OCI-LY7 (cell line): Measurements from ENCODE around the gene LPIN3. TPM values are rescaled to one million over a fixed set of nuclear protein-coding genes. Genes with fewer than 3 reads are reported as not detected.

Source experiments
- BruUV-seq: library from RNA; stranded (reverse); fragments of 400-500 nt; replicated peaks from 2 replicates; lab custom pipeline; 2021; lab: Mats Ljungman, UMichigan
- CTCF ChIA-PET: fragments of 300-600 bp; sonication (Branson Sonifier 250); formaldehyde crosslinking; loops from one replicate; lab custom pipeline; 2022; ENCODE audit warnings: antibody characterized with exemption; ENCODE audit not compliant: unreplicated experiment; lab: Charles Lee
- POLR2A ChIA-PET: fragments of 300-600 bp; sonication (Branson Sonifier 250); formaldehyde crosslinking; loops from one replicate; lab custom pipeline; 2022; ENCODE audit warnings: antibody characterized with exemption; lab: Charles Lee
- DNase-seq: peaks from one replicate; pipeline ENCODE4 v3.0.0-alpha.2; 2015; ENCODE audit warnings: low spot score
- H2AFZ ChIP-seq: fragments of 200-600 bp; sonication (generic), shearing (Covaris generic); 2 replicates; pipeline ENCODE4 v1.6.1; 2014; ENCODE audit warnings: mild to moderate bottlenecking, antibody characterized with exemption, low read length, moderate library complexity
- H3K27ac ChIP-seq: fragments of 200-600 bp; sonication (generic); 2 replicates; pipeline ENCODE4 v1.5.1; 2014; ENCODE audit warnings: mixed run types, low read depth, mild to moderate bottlenecking, moderate library complexity, low read length, inconsistent platforms; ENCODE audit not compliant: poor library complexity, severe bottlenecking
- H3K36me3 ChIP-seq: fragments of 200-600 bp; sonication (generic); 2 replicates; pipeline ENCODE4 v1.6.1; 2014; ENCODE audit warnings: mild to moderate bottlenecking, antibody characterized with exemption, low read length, moderate library complexity, mixed read lengths; ENCODE audit not compliant: insufficient read depth
- H3K4me1 ChIP-seq: fragments of 200-600 bp; sonication (generic); 2 replicates; pipeline ENCODE4 v1.5.1; 2014; ENCODE audit warnings: mild to moderate bottlenecking, low read length; ENCODE audit not compliant: insufficient read depth, poor library complexity, severe bottlenecking
- H3K4me2 ChIP-seq: fragments of 200-600 bp; sonication (generic); 2 replicates; pipeline ENCODE4 v1.6.1; 2014; ENCODE audit warnings: mild to moderate bottlenecking, low read length
- H3K4me3 ChIP-seq: fragments of 200-600 bp; sonication (generic); 2 replicates; pipeline ENCODE4 v1.5.1; 2014; ENCODE audit warnings: mild to moderate bottlenecking, low read depth, low read length; ENCODE audit not compliant: poor library complexity, severe bottlenecking
- H3K79me2 ChIP-seq: fragments of 200-600 bp; sonication (generic); 2 replicates; pipeline ENCODE4 v1.6.1; 2016; ENCODE audit warnings: low read depth, mild to moderate bottlenecking, low read length, moderate library complexity, mixed read lengths; ENCODE audit not compliant: insufficient read depth
- H3K9me2 ChIP-seq: fragments of 200-600 bp; sonication (generic); 2 replicates; pipeline ENCODE4 v1.6.1; 2016; ENCODE audit warnings: mild to moderate bottlenecking, low read length, mixed read lengths; ENCODE audit not compliant: insufficient read depth
- H3K9me3 ChIP-seq: fragments of 200-600 bp; sonication (generic); 2 replicates; pipeline ENCODE4 v1.6.1; 2014; ENCODE audit warnings: mild to moderate bottlenecking, mixed run types, low read length, mixed read lengths
- H4K20me1 ChIP-seq: fragments of 200-600 bp; sonication (generic); 2 replicates; pipeline ENCODE4 v1.6.1; 2014; ENCODE audit warnings: mild to moderate bottlenecking, antibody characterized with exemption, low read length, moderate library complexity, mixed read lengths; ENCODE audit not compliant: insufficient read depth
- EZH2phosphoT487 ChIP-seq: fragments of 200-600 bp; sonication (generic); IDR thresholded peaks from 2 replicates; pipeline ENCODE4 v1.6.1; 2018; ENCODE audit warnings: low read depth, borderline replicate concordance, mild to moderate bottlenecking, mixed run types, antibody characterized with exemption, low read length, moderate library complexity, mixed read lengths
- intact Hi-C: fragments of 100-400 bp; cut with micrococcal nuclease; formaldehyde crosslinking; loops from one replicate; pipeline ENCODE4 v1.10.0; 2022; ENCODE audit not compliant: unreplicated experiment
- total RNA-seq, 2 experiments: library from RNA; depleted of rRNA in 1 of 2; stranded (reverse); fragments of >200 nt in 1 of 2; shearing (Covaris generic) in 1 of 2; gene quantifications; 2 replicates each; pipeline ENCODE4 v1.2.3, GENCODE V29; 2014 to 2022
- TF ChIP-seq, protein P1 (sequence below): fragments of 200-600 bp; sonication (generic); conservative IDR thresholded peaks from 2 replicates; pipeline ENCODE4 v1.5.1; 2014; ENCODE audit warnings: mild to moderate bottlenecking, antibody characterized with exemption, low read length, moderate library complexity, mixed read lengths

The LPIN3 gene
- total RNA-seq, 2 experiments from 2014 or later = 0.19 to 2.1 TPM

DNA sequence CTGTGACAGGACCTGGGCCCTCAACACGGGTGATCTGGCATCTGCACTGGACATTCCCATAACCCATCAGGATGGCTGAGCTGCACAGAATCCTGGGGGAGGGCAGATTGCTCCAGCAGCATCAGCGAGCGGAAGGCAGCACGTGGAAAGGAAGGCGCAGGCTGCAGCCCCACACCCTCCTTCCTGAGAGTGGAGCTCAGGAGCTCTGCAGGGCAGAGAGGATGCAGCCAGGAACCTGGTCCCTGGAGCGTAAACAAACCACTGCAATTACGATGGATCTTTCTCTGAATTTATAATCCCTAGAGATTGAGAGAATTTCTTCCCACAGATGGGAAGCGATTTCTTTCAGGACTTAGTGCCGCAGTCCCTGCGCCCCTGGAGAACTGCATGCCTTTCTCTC is 65.7 kb downstream of the LPIN3 start:
- Histone ChIP-seq H2AFZ (no peak overlapping the region), H3K36me3 (peaks cover 42% of the 10 kb centered on the region; the same call in 1 of the 2 replicates), H4K20me1 (no peaks in the 10 kb centered on the region), H3K9me3 (no peaks in the 10 kb centered on the region), H3K4me1 (no peaks in the 10 kb centered on the region), H3K79me2 (no peaks in the 10 kb centered on the region), H3K27ac (no peak overlapping the region), H3K4me3 (no peak overlapping the region), H3K9me2 (no peaks in the 10 kb centered on the region), H3K4me2 (no peak overlapping the region)
- TF ChIP-seq, protein P1, sequence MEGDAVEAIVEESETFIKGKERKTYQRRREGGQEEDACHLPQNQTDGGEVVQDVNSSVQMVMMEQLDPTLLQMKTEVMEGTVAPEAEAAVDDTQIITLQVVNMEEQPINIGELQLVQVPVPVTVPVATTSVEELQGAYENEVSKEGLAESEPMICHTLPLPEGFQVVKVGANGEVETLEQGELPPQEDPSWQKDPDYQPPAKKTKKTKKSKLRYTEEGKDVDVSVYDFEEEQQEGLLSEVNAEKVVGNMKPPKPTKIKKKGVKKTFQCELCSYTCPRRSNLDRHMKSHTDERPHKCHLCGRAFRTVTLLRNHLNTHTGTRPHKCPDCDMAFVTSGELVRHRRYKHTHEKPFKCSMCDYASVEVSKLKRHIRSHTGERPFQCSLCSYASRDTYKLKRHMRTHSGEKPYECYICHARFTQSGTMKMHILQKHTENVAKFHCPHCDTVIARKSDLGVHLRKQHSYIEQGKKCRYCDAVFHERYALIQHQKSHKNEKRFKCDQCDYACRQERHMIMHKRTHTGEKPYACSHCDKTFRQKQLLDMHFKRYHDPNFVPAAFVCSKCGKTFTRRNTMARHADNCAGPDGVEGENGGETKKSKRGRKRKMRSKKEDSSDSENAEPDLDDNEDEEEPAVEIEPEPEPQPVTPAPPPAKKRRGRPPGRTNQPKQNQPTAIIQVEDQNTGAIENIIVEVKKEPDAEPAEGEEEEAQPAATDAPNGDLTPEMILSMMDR = no peak
- TF ChIP-seq EZH2phosphoT487 = no peak
- ChIA-PET CTCF (no interaction called here), POLR2A (no interaction called here)
- BruUV-seq = no TSS peak
- intact Hi-C loops = no loop called here
- no peak for DNase-seq

- Histone ChIP-seq H3K4me1 (peaks cover 5% of the 10 kb centered on the region), H2AFZ (no peak overlapping the region), H4K20me1 (no peaks in the 10 kb centered on the region), H3K4me2 (no peak overlapping the region), H3K36me3 (peaks cover 49% of the 10 kb centered on the region; the same call in 1 of the 2 replicates), H3K4me3 (no peak overlapping the region), H3K79me2 (no peaks in the 10 kb centered on the region), H3K9me3 (no peaks in the 10 kb centered on the region), H3K9me2 (no peaks in the 10 kb centered on the region), H3K27ac (no peak overlapping the region)
- no TSS peak for BruUV-seq
- ChIA-PET CTCF (no interaction called here), POLR2A (no interaction called here)
- intact Hi-C loops = no loop called here
- DNase-seq = no peak
- TF ChIP-seq, protein P1 = no peak
- no peak for TF ChIP-seq EZH2phosphoT487
These were observed 66.3 kb downstream of the LPIN3 start for GRCh38 chr20:41406896-41407444.

GRCh38 chr20:41407607-41408006 is 67.0 kb downstream of the LPIN3 start:
- ChIA-PET CTCF (no interaction called here), POLR2A (no interaction called here)
- no peak for DNase-seq
- Histone ChIP-seq H3K36me3 (peaks cover 50% of the 10 kb centered on the region; the same call in 1 of the 2 replicates), H2AFZ (no peak overlapping the region), H3K27ac (no peak overlapping the region), H3K9me2 (no peaks in the 10 kb centered on the region), H3K4me1 (peaks cover 5% of the 10 kb centered on the region), H3K4me3 (no peak overlapping the region), H3K9me3 (no peaks in the 10 kb centered on the region), H3K79me2 (no peaks in the 10 kb centered on the region), H3K4me2 (no peak overlapping the region), H4K20me1 (no peaks in the 10 kb centered on the region)
- BruUV-seq = no TSS peak
- TF ChIP-seq EZH2phosphoT487 = no peak
- TF ChIP-seq, protein P1 = no peak
- intact Hi-C loops = no loop called here
